Measurements from ENCODE around the gene FILIP1. TPM values are rescaled to one million over a fixed set of nuclear protein-coding genes. Genes with fewer than 3 reads are reported as not detected.

FILIP1 gene
- total RNA-seq, 3 donors from 2014 or later (not counting 1 experiment from before 2014, with no cell fraction given), result not detected

- H3K27me3 ChIP-seq (ENCODE audit: control insufficient read depth, insufficient read depth, low read length), result peaks cover 2% of the 10 kb centered on the region
- Mint-ChIP-seq H3K27me3 (ENCODE audit: low read depth in 2 of 2) (no peaks in the 10 kb centered on the region), H3K36me3 (no peaks in the 10 kb centered on the region), H3K27ac (no peak overlapping the region), H3K9me3 (peaks cover 2 to 3% of the 10 kb centered on the region in 2 donors), H3K4me1 (no peaks in the 10 kb centered on the region), H3K4me3 (no peak overlapping the region)
- no peaks in the 10 kb centered on the region for H3K36me3 ChIP-seq (ENCODE audit: control insufficient read depth, insufficient read depth, low read length)
- no peak overlapping the region for H3K27ac ChIP-seq (ENCODE audit: low read length)
- no peaks in the 10 kb centered on the region for H3K9me3 ChIP-seq (ENCODE audit: control insufficient read depth, insufficient read depth, low read length)
- ATAC-seq (no peak), DNase-seq (no peak)
- WGBS (ENCODE audit: insufficient coverage), result 84% methylated on average over 2 of the region's 2 CpGs
- intact Hi-C loops (cut with micrococcal nuclease), result no loop called here
- H3K4me1 ChIP-seq (ENCODE audit: control insufficient read depth, insufficient read depth, low read length), result no peaks in the 10 kb centered on the region
- no peak overlapping the region for H3K4me3 ChIP-seq (ENCODE audit: low read length)
- TF ChIP-seq CTCF (IDR thresholded peaks at IDR 0.05), result no peak
These were observed 123.6 kb downstream of the FILIP1 start for GRCh38 chr6:75370011-75370410.

GRCh38 chr6:75368864-75369402 lies 124.7 kb downstream of the FILIP1 start:
- no peaks in the 10 kb centered on the region for H3K4me1 Mint-ChIP-seq
- 96% methylated on average over 3 of the region's 3 CpGs for WGBS (ENCODE audit: insufficient coverage)
- no peaks in the 10 kb centered on the region for H3K36me3 ChIP-seq (ENCODE audit: control insufficient read depth, insufficient read depth, low read length)

GRCh38 chr6:75368151-75368779 lies 125.3 kb downstream of the FILIP1 start:
- intact Hi-C loops (cut with micrococcal nuclease), result no loop called here

More at GRCh38 chr6:75368864-75369402, 124.7 kb downstream of the FILIP1 start:
- H3K27me3 Mint-ChIP-seq (ENCODE audit: low read depth in 2 of 2), result no peaks in the 10 kb centered on the region
- Histone ChIP-seq H3K27me3 (ENCODE audit: control insufficient read depth, insufficient read depth, low read length) (peaks cover 2% of the 10 kb centered on the region), H3K9me3 (ENCODE audit: control insufficient read depth, insufficient read depth, low read length) (no peaks in the 10 kb centered on the region), H3K27ac (ENCODE audit: low read length) (no peak overlapping the region), H3K4me3 (ENCODE audit: low read length) (no peak overlapping the region), H3K4me1 (ENCODE audit: control insufficient read depth, insufficient read depth, low read length) (no peaks in the 10 kb centered on the region)
- H3K27ac Mint-ChIP-seq, result no peak overlapping the region
- peaks cover 2 to 3% of the 10 kb centered on the region in 2 donors for H3K9me3 Mint-ChIP-seq
- ATAC-seq, result no peak
- no peak overlapping the region for H3K4me3 Mint-ChIP-seq
- intact Hi-C loops (cut with micrococcal nuclease), result no loop called here
- TF ChIP-seq CTCF (IDR thresholded peaks at IDR 0.05), result no peak
- no peak for DNase-seq
- no peaks in the 10 kb centered on the region for H3K36me3 Mint-ChIP-seq

More at GRCh38 chr6:75368151-75368779, 125.3 kb downstream of the FILIP1 start:
- no peaks in the 10 kb centered on the region for H3K27me3 Mint-ChIP-seq (ENCODE audit: low read depth in 2 of 2)
- ATAC-seq, result no peak
- Histone ChIP-seq H3K4me1 (ENCODE audit: control insufficient read depth, insufficient read depth, low read length) (no peaks in the 10 kb centered on the region), H3K36me3 (ENCODE audit: control insufficient read depth, insufficient read depth, low read length) (no peaks in the 10 kb centered on the region), H3K4me3 (ENCODE audit: low read length) (no peak overlapping the region), H3K27ac (ENCODE audit: low read length) (no peak overlapping the region), H3K9me3 (ENCODE audit: control insufficient read depth, insufficient read depth, low read length) (no peaks in the 10 kb centered on the region), H3K27me3 (ENCODE audit: control insufficient read depth, insufficient read depth, low read length) (peaks cover 2% of the 10 kb centered on the region)
- H3K9me3 Mint-ChIP-seq, result peaks cover 2 to 3% of the 10 kb centered on the region in 2 donors
- 86% methylated on average over 6 of the region's 6 CpGs for WGBS (ENCODE audit: insufficient coverage)
- no peak overlapping the region for H3K27ac Mint-ChIP-seq
- H3K4me1 Mint-ChIP-seq, result no peaks in the 10 kb centered on the region
- no peak overlapping the region for H3K4me3 Mint-ChIP-seq
- no peaks in the 10 kb centered on the region for H3K36me3 Mint-ChIP-seq
- TF ChIP-seq CTCF (IDR thresholded peaks at IDR 0.05), result no peak
- no peak for DNase-seq
